SKM-1 treated with dmso at 0.1 percent for 144 hours (cell line): ENCODE data around the gene FFAR1.
"Not testable (repeated sequence)": the region's sequence is repeated elsewhere in the genome, so short reads cannot be mapped to it uniquely, and the experiment has no call there.

ENCODE experiments used
- DNase-seq: peaks from one replicate; lab custom pipeline; 2025; ENCODE audit not compliant: unreplicated experiment; lab: John Stamatoyannopoulos, UW

FFAR1 gene

GRCh38 chr19:35359395-35359794 is 11.7 kb downstream of the FFAR1 start:
- not testable (repeated sequence) for DNase-seq

DNA sequence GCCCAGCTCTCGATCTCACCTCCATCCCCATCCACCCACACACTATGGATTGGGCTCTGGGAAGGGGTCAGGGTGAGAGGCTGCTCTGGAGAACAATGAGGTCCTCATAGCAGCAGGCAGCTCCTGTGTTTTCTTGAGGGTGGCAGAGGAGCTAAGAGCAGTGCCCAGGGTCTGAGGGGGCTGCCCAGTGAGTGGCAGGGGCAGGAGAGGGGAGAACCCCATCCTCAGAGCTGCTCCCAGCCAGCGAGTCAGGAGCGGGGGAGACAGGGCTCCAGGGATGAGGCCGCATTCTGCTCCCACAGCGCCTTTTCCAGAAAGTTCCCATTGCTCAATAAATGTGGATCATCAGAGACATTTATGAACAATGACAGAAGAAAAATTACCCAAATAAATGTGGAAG is 12.4 kb downstream of the FFAR1 start:
- DNase-seq: not testable (repeated sequence)

DNA sequence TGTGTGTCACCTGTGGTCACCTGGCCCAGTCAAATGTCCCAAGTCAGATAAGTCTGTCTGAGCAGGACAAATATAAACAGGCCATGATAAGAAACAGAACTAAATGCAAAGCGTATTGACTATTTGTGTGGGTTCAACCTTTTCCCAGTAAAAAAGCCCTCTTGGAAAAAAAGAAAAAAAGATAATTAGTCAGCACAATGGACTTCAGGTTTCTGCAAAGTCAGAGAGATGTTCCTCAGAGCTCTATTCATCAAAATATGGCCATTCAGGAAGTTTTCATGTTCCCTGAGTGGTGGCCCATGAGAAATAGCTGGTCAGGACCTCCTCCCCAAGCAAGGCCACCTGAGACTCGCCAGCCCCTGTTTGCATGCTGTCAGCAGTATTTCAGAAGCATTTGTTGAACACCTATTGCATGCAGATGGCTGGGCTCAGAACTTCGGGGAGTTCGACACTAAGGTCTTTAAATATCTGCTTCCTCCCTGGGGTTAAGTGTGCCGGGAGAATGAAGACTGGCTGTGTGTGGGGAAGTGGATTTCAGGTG is 13.2 kb downstream of the FFAR1 start:
- DNase-seq: no peak

DNA sequence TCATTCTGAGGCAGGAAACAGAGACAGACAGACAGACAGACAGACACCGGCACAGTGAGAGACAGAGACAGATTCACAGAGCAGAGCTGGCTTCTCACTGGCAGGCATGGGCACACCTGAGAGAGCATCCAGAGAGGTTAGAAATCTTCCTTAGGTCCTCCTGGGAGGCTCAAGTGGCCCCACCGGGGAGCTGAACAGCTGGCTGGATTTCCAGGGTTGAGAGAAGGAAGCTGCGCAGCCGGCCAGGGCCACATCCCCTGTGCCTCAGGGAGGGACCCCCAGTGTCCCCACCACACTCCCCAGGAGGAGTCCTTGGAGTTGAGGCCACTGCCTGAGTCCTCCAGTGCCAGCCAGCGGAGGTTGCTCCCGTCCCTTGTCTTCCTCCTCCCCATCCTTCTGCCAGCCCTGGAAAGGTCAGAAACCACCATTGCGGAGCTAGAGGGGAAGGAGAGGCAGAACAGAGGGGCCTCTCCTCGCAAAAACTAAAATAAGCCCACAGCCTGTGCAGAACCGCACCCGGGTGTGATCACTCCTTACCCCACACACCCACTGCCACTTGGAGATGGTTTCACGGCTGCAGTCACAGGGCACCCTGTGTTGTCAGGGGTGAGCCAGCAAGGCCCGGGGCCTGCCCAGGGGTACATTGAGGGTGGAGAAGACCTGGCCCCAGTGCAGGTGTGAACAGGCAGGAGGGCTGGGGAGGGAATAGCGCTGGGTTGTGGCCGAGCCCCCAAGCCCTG is 14.7 kb downstream of the FFAR1 start:
- DNase-seq: no peak

DNA sequence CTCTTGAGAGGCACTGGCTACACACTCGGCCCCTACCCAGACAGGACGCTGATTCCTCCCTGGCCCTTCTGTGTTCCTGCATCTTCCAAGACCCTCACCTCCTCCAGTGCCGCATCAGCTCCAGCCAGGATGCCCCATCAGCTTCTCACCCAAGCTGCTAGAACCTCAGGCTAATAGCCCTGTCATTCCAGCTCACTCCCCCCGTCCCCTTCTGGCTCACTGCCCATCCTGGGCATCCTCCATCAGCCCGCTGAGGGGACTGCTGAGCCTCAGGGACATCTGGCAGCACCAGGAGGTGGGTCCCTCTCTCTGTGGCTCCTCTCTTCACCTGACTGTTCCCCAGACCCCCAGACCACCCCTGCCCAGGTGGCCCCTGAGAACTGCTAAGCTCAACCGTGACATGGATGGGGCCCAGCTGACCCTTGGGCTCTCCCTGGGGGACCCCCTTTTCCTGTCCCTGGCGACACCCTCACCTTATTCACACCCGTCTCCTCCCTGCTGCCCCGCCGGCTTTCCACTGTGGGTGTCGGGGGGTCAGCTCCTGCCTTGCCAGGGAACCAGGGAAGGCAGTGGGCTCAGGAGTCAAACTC is 15.4 kb downstream of the FFAR1 start:
- no peak for DNase-seq

- DNase-seq: no peak
Observed at GRCh38 chr19:35363711-35364425, 16.2 kb downstream of the FFAR1 start.

DNA sequence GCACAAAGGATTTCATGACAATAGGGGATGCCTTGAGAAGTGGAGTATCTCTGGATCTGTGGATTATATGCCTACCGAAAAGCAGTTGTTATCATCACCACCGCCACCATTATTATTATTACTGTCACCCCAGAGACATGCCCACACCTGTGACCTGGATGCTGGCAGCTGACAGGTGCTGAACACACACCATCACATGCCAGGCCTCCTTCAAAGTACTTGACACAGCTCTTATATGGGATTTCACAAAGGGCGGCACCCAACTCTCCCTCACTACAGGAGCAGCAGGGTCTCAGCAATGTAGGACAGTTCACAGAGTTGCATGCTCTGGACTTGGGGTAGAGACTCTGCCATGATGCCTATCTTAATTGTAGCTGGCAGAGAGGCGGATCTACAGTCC is 17.6 kb downstream of the FFAR1 start:
- DNase-seq: no peak

GRCh38 chr19:35368378-35368777 is 20.7 kb downstream of the FFAR1 start:
- DNase-seq: no peak

DNA sequence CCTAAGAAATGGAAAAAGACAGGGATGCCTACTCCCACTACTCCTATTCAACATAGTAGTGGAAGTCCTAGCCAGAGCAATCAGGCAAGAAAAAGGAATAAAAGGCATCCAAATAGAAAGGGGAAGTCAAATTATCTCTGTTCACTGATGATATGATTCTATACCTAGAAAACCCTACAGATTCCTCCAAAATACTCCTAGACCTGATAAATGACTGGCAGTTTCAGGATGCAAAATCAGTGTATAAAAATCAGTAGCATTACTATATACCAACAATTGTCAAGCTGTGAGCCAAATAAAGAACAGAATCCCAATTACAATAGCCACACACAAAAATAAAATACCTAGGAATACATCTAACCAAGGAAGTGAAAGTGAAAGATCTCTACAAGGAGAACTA is 21.8 kb downstream of the FFAR1 start:
- no peak for DNase-seq

DNA sequence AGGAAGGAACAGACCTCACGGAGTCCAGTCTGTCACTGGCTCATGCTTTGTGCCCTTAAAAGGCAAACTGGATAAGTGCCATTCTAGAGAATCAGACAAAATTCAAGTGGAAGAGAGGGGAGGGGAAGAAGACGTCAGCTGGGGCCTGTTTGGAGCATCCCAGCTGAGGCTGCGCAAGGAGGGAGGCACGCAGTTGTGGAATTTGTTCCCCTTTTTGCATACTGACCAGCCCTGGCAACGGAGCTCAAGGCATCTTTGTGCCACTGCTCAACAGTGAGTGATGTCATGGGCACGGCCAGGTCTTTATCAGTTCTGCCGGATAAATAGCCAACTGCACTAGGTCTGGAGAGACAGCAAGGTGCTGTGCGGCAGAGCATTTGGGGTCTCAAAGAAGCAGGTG is 23.0 kb downstream of the FFAR1 start, which contains the start of gene GPR42:
GPR42 (plus strand) TSS at position 347 of the 400 bp plus-strand sequence. CDS start 292 bp downstream, outside the sequence.
- DNase-seq: no peak

DNA sequence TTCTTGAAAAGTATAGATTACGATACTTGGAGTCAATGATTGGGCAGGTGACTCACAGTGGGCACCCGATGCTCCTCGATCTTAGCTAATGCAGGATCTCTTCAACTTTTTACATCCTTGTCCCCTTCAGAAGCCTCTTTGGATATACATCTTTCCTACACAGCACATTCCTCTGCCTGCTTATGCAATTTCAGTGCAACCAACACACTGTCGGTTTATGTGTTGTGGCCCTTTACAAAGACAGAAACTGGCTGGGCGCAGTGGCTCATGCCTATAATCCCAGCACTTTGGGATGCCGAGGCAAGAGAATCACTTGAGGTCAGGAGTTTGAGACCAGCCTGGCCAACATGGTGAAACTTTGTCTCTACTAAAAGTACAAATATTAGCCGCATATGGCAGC is 25.8 kb downstream of the FFAR1 start:
- DNase-seq: no peak

DNA sequence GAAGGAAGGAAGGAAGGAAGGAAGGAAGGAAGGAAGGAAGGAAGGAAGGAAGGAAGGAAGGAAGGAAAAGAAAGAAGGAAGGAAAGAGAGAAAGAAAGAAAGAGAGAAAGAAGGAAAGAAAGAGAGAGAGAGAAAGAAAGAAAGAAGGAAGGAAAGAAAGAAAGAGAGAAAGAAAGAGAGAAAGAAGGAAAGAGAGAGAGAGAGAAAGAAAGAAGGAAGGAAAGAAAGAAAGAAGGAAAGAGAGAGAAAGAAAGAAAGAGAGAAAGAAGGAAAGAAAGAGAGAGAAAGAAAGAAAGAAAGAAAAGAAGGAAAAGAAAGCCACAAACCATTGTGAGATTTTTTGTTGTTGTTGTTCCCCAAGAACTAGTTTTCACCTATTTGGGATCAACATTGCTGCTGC is 26.3 kb downstream of the FFAR1 start:
- DNase-seq: not testable (repeated sequence)

- DNase-seq: no peak
Observed at GRCh38 chr19:35375505-35376307, 28.0 kb downstream of the FFAR1 start.

- no peak for DNase-seq
Observed at GRCh38 chr19:35377656-35378055, 30.0 kb downstream of the FFAR1 start.

- no peak for DNase-seq
Observed at GRCh38 chr19:35378356-35378755, 30.7 kb downstream of the FFAR1 start.

DNA sequence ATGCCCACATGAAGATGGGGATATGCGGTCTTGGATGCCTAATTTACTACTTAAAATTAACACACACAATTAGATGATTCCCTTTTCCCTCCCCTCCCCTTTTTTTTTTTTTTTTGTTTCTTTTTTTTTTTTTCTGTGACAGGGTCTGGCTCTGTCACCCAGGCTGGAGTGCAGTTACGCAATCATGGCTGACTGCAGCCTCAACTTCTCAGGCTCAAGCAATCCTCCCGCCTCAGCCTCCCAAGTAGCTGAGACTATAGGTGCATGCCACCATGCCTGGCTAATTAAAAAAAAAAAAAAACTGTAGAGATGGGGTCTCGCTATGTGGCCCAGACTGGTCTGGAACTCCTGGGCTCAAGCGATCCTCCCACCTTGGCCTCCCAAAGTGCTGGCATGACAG is 31.8 kb downstream of the FFAR1 start:
- not testable (repeated sequence) for DNase-seq

DNA sequence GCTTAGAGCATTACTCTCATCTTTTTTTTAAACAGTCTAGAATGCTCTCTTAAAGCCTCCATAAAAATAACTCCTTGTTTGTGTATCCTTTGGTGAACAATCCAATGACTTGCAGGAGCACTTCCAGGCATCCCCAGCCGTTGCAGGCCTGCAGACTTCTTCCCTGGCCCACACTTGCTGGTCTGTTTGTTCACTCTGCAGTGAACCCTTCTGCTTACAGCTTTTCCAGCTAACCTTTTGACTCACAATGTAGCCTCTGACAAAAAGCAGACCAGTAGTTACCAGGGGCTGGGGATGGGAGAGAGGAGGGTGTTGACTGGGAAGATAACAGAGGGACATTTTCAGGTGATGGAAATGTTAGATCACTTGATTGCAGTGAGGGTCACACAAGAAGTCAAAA is 32.3 kb downstream of the FFAR1 start:
- DNase-seq: no peak

GRCh38 chr19:35380450-35381124 is 32.9 kb downstream of the FFAR1 start:
- DNase-seq: no peak

DNA sequence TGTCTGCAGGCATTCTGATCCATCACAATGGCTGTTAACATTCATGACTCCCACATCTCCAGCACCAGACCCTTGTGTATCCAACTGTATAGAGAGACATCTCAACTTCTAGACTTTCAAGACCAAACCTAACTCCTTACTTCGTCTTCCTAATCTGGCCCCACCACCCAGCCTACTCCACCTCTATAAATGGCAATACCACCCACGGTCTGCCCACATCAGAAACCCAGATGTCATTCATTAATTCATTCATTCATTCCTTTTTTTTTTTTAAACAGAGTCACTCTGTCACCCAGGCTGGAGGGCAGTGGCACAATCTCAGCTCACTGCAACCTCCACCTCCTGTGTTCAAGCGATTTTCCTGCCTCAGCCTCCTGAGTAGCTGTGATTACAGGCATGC is 33.6 kb downstream of the FFAR1 start:
- DNase-seq: no peak

DNA sequence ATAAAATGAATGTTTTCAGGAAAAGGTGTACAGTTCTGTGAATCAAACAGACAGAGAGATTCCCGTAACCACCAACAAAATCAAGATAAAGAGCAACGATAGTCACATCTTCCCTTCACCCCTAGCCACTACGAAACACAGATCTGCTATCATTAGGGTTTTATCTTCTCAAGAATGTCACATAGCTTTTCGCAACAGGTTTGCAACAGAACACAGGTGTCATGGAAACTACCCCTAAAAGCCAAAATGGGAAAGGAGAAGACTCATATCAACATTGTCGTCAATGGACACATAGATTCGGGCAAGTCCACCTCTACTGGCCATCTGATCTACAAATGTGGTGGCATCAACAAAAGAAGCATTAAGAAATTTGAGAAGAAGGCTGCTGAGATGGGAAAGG is 34.2 kb downstream of the FFAR1 start:
- DNase-seq: no peak
